Fibroblast of lung (primary cell): ENCODE measurements around the gene CIB2. TPM values are rescaled to one million over a fixed set of nuclear protein-coding genes. Genes with fewer than 3 reads are reported as not detected.

Source experiments
- DNase-seq, 2 donors: peaks; one replicate each; pipeline versions ENCODE4 v3.0.0 to v3.0.0-alpha.2; 2010; ENCODE audit warnings: low read depth in 2 of 2
- H2AFZ ChIP-seq: 2 replicates; pipeline ENCODE4 v1.5.1; 2012; ENCODE audit warnings: low read length, control low read depth, inconsistent platforms
- H3K27ac ChIP-seq: 2 replicates; pipeline ENCODE4 v1.5.1; 2011; ENCODE audit warnings: low read length, control low read depth; ENCODE audit not compliant: insufficient read depth
- H3K27me3 ChIP-seq: 2 replicates; pipeline ENCODE4 v1.5.1; 2011; ENCODE audit warnings: mild to moderate bottlenecking, low read length; ENCODE audit not compliant: control insufficient read depth, insufficient read depth
- H3K36me3 ChIP-seq: 2 replicates; pipeline ENCODE4 v1.5.1; 2011; ENCODE audit warnings: low read length; ENCODE audit not compliant: control insufficient read depth, insufficient read depth
- H3K4me1 ChIP-seq: 2 replicates; pipeline ENCODE4 v1.5.1; 2011; ENCODE audit warnings: low read length; ENCODE audit not compliant: control insufficient read depth, insufficient read depth; ENCODE audit errors: extremely low read depth
- H3K4me2 ChIP-seq: 2 replicates; pipeline ENCODE4 v1.5.1; 2011; ENCODE audit warnings: low read length, control low read depth; ENCODE audit not compliant: insufficient read depth; ENCODE audit errors: extremely low read depth
- H3K4me3 ChIP-seq, 4 experiments: fragments of 200-600 bp in 1 of 4; sonication (generic) in 1 of 4; replicated peaks in 1 of 4; 2 replicates each; pipeline ENCODE4 v1.5.1; 2011 to 2016; ENCODE audit warnings: low read length in 4 of 4, low read depth in 3 of 4, mild to moderate bottlenecking in 3 of 4, control low read depth in 2 of 4, inconsistent platforms in 1 of 4, mixed read lengths in 1 of 4; ENCODE audit not compliant: insufficient read depth in 1 of 4; ENCODE audit errors: control extremely low read depth in 1 of 4
- H3K79me2 ChIP-seq: 2 replicates; pipeline ENCODE4 v1.5.1; 2012; ENCODE audit warnings: mild to moderate bottlenecking, low read length, inconsistent platforms; ENCODE audit not compliant: control insufficient read depth, insufficient read depth
- H3K9ac ChIP-seq: 2 replicates; pipeline ENCODE4 v1.5.1; 2011; ENCODE audit warnings: mild to moderate bottlenecking, low read length, control low read depth; ENCODE audit not compliant: insufficient read depth
- H3K9me3 ChIP-seq: 2 replicates; pipeline ENCODE4 v1.5.1; 2012; ENCODE audit warnings: low read depth, low read length; ENCODE audit not compliant: control insufficient read depth, insufficient read depth
- H4K20me1 ChIP-seq: 2 replicates; pipeline ENCODE4 v1.5.1; 2011; ENCODE audit warnings: low read length; ENCODE audit not compliant: control insufficient read depth, insufficient read depth; ENCODE audit errors: extremely low read depth
- CTCF ChIP-seq, 2 donors: IDR thresholded peaks in 1 of 2; conservative IDR thresholded peaks in 1 of 2; 1 replicate in 1 of 2; 2 replicates in 1 of 2; pipeline ENCODE4 v1.5.1; 2011 to 2012; ENCODE audit warnings: low read length in 2 of 2, control low read depth in 1 of 2, inconsistent platforms in 1 of 2, low read depth in 1 of 2, mild to moderate bottlenecking in 1 of 2
- EZH2 ChIP-seq: IDR thresholded peaks from 2 replicates; pipeline ENCODE4 v1.5.1; 2012; ENCODE audit warnings: low read length, control low read depth, mild to moderate bottlenecking; ENCODE audit errors: missing control alignments
- polyA plus RNA-seq, 2 donors: library from polyadenylated mRNA; depleted of rRNA in 1 of 2; stranded (reverse) in 1 of 2; unstranded in 1 of 2; fragments of >200 nt; gene quantifications; 2 replicates each; pipeline ENCODE4 v1.2.1, GENCODE V29; 2011 to 2012; ENCODE audit warnings: missing spikeins in 1 of 2
- total RNA-seq: library from RNA; depleted of rRNA; stranded (reverse); fragments of >200 nt; gene quantifications from 2 replicates; pipeline ENCODE4 v1.2.1, GENCODE V29; 2014

The CIB2 gene
- total and polyA plus RNA-seq, 2 donors (not counting 1 experiment from before 2014, with no cell fraction given): 3.1 to 4.2 TPM

GRCh38 chr15:78092261-78093041 lies 38.8 kb downstream of the CIB2 start, which contains the start of gene SH2D7:
TSS of gene SH2D7 (plus strand) at chr15:78092561. CDS start at chr15:78092585, 24 bp downstream.
- no peak within 1 kb of the TSS for H3K4me3 ChIP-seq
- H3K27me3 ChIP-seq: peaks cover 6% of the 10 kb centered on the region
- DNase-seq: peak; percentile 27 to 31
- no peak within 1 kb of the TSS for H3K27ac ChIP-seq
- H4K20me1 ChIP-seq: no peaks in the 10 kb centered on the region
- no peak within 1 kb of the TSS for H3K9ac ChIP-seq
- no peak within 1 kb of the TSS for H3K4me2 ChIP-seq
- H3K36me3 ChIP-seq: no peaks in the 10 kb centered on the region
- TF ChIP-seq EZH2: no peak
- no peak for TF ChIP-seq CTCF (conservative IDR thresholded peaks at IDR 0.05 in 1 of 2, IDR thresholded peaks at IDR 0.05 in 1 of 2; ENCODE audit: low read depth in 1 of 2, low read length in 2 of 2)
- no peaks in the 10 kb centered on the region for H3K9me3 ChIP-seq
- no peaks in the 10 kb centered on the region for H3K79me2 ChIP-seq
- H3K4me1 ChIP-seq: peaks cover 8% of the 10 kb centered on the region
- H2AFZ ChIP-seq: no peak within 1 kb of the TSS

- Histone ChIP-seq H3K4me1 (peaks cover 8% of the 10 kb centered on the region), H3K27me3 (peaks cover 6% of the 10 kb centered on the region), H4K20me1 (no peaks in the 10 kb centered on the region), H3K9me3 (no peaks in the 10 kb centered on the region), H3K36me3 (no peaks in the 10 kb centered on the region), H2AFZ (no peak overlapping the region), H3K4me2 (no peak overlapping the region), H3K9ac (no peak overlapping the region), H3K27ac (no peak overlapping the region), H3K4me3 (no peak overlapping the region), H3K79me2 (no peaks in the 10 kb centered on the region)
- TF ChIP-seq CTCF (conservative IDR thresholded peaks at IDR 0.05 in 1 of 2, IDR thresholded peaks at IDR 0.05 in 1 of 2; ENCODE audit: low read depth in 1 of 2, low read length in 2 of 2): no peak
- no peak for TF ChIP-seq EZH2
- peak in 1 of 2 donors; percentile 38 for DNase-seq
These were observed 40.7 kb downstream of the CIB2 start for GRCh38 chr15:78090422-78091063.

- no peak overlapping the region for H3K9ac ChIP-seq
- no peak overlapping the region for H3K27ac ChIP-seq
- H3K9me3 ChIP-seq: no peaks in the 10 kb centered on the region
- no peaks in the 10 kb centered on the region for H3K36me3 ChIP-seq
- H3K4me1 ChIP-seq: peaks cover 7% of the 10 kb centered on the region
- no peak for DNase-seq
- H3K27me3 ChIP-seq: peaks cover 6% of the 10 kb centered on the region
- H2AFZ ChIP-seq: no peak overlapping the region
- no peak overlapping the region for H3K4me2 ChIP-seq
- no peaks in the 10 kb centered on the region for H4K20me1 ChIP-seq
- no peak for TF ChIP-seq EZH2
- TF ChIP-seq CTCF (conservative IDR thresholded peaks at IDR 0.05 in 1 of 2, IDR thresholded peaks at IDR 0.05 in 1 of 2; ENCODE audit: low read depth in 1 of 2, low read length in 2 of 2): no peak
- H3K4me3 ChIP-seq: no peak overlapping the region
- no peaks in the 10 kb centered on the region for H3K79me2 ChIP-seq
These were observed 42.5 kb downstream of the CIB2 start for GRCh38 chr15:78088773-78089080.
